ENCODE measurements around the gene CCDC40.

GRCh38 chr17:80097844-80098691 is 61.6 kb downstream of the CCDC40 start:
- TF ChIP-seq CTCF (IDR thresholded peaks at IDR 0.05), result no peak
- no peak for TF ChIP-seq POLR2A (IDR thresholded peaks at IDR 0.05)
